DMS79 treated with DMSO at 0.1 percent for 48 hours (cell line): ENCODE measurements around the gene ALAD.
"Not testable (repeated sequence)": the region's sequence is repeated elsewhere in the genome, so short reads cannot be mapped to it uniquely, and the experiment has no call there.

Experiments
- DNase-seq: peaks from one replicate; lab custom pipeline; 2025; lab: John Stamatoyannopoulos, UW

The ALAD gene

GRCh38 chr9:113401027-113401792, at the start of gene ALAD:
Gene ALAD (minus strand): TSS chr9:113401284. CDS start chr9:113393559, 7,725 bp downstream.
- DNase-seq: peak; percentile 95

- no peak for DNase-seq
Measured at GRCh38 chr9:113449376-113449775, 48.3 kb upstream of the ALAD start.

GRCh38 chr9:113446323-113446740, 45.2 kb upstream of the ALAD start:
- peak; percentile 63 for DNase-seq

GRCh38 chr9:113444736-113445135, 43.7 kb upstream of the ALAD start:
- no peak for DNase-seq

- not testable (repeated sequence) for DNase-seq
Measured at GRCh38 chr9:113437716-113438115, 36.6 kb upstream of the ALAD start.

GRCh38 chr9:113436728-113437515, 35.8 kb upstream of the ALAD start:
- no peak for DNase-seq

- no peak for DNase-seq
Measured at GRCh38 chr9:113431191-113431590, 30.1 kb upstream of the ALAD start.

- DNase-seq: no peak
Measured at GRCh38 chr9:113428062-113428615, 27.1 kb upstream of the ALAD start.

- no peak for DNase-seq
Measured at GRCh38 chr9:113427629-113428028, 26.5 kb upstream of the ALAD start.

GRCh38 chr9:113426701-113427100, 25.6 kb upstream of the ALAD start:
- no peak for DNase-seq

GRCh38 chr9:113425072-113425471, 24.0 kb upstream of the ALAD start:
- DNase-seq: no peak

GRCh38 chr9:113421726-113422125, 20.6 kb upstream of the ALAD start:
- DNase-seq: no peak

GRCh38 chr9:113417370-113417769, 16.3 kb upstream of the ALAD start:
- no peak for DNase-seq

GRCh38 chr9:113416149-113416721, 15.2 kb upstream of the ALAD start:
- DNase-seq: no peak

GRCh38 chr9:113410207-113410864, 9.3 kb upstream of the ALAD start, which contains the start of the genes C9orf43 and POLE3:
Gene C9orf43 (plus strand): TSS chr9:113410747. CDS start chr9:113413494, 2,747 bp downstream.
Gene POLE3 (minus strand): TSS chr9:113410675. CDS start chr9:113410293, 382 bp downstream.
- peak; percentile 94 for DNase-seq

- DNase-seq: no peak
Measured at GRCh38 chr9:113409883-113410206, 8.8 kb upstream of the ALAD start.

- DNase-seq: no peak
Measured at GRCh38 chr9:113409481-113409880, 8.4 kb upstream of the ALAD start.

- peak; percentile 28 for DNase-seq
Measured at GRCh38 chr9:113406873-113407511, 5.9 kb upstream of the ALAD start.

GRCh38 chr9:113406353-113406752, 5.3 kb upstream of the ALAD start:
- not testable (repeated sequence) for DNase-seq

- no peak for DNase-seq
Measured at GRCh38 chr9:113403646-113404045, 2.6 kb upstream of the ALAD start.

- DNase-seq: no peak
Measured at GRCh38 chr9:113399646-113400200, 1.4 kb downstream of the ALAD start.
